MM.1S (cell line): ENCODE measurements around the gene CXADR.

ENCODE experiments used
- EZH2phosphoT487 ChIP-seq: fragments of 300-600 bp; sonication (generic); IDR thresholded peaks from 2 replicates; pipeline ENCODE4 v1.6.1; 2018; ENCODE audit warnings: antibody characterized with exemption, low read length
- TF ChIP-seq, protein P1 (sequence below): fragments of 300-600 bp; sonication (generic); IDR thresholded peaks from 2 replicates; pipeline ENCODE4 v1.5.1; 2016; ENCODE audit warnings: antibody characterized with exemption, low read length, mixed read lengths

- TF ChIP-seq EZH2phosphoT487: no peak
- TF ChIP-seq, protein P1, sequence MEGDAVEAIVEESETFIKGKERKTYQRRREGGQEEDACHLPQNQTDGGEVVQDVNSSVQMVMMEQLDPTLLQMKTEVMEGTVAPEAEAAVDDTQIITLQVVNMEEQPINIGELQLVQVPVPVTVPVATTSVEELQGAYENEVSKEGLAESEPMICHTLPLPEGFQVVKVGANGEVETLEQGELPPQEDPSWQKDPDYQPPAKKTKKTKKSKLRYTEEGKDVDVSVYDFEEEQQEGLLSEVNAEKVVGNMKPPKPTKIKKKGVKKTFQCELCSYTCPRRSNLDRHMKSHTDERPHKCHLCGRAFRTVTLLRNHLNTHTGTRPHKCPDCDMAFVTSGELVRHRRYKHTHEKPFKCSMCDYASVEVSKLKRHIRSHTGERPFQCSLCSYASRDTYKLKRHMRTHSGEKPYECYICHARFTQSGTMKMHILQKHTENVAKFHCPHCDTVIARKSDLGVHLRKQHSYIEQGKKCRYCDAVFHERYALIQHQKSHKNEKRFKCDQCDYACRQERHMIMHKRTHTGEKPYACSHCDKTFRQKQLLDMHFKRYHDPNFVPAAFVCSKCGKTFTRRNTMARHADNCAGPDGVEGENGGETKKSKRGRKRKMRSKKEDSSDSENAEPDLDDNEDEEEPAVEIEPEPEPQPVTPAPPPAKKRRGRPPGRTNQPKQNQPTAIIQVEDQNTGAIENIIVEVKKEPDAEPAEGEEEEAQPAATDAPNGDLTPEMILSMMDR: no peak
Observed at GRCh38 chr21:17550671-17551308, 37.9 kb downstream of the CXADR start.
